Measurements from ENCODE around the gene MEF2A. TPM values are rescaled to one million over a fixed set of nuclear protein-coding genes. Genes with fewer than 3 reads are reported as not detected.

The MEF2A gene
- polyA plus RNA-seq, 1 experiment: 34.3 TPM

DNA sequence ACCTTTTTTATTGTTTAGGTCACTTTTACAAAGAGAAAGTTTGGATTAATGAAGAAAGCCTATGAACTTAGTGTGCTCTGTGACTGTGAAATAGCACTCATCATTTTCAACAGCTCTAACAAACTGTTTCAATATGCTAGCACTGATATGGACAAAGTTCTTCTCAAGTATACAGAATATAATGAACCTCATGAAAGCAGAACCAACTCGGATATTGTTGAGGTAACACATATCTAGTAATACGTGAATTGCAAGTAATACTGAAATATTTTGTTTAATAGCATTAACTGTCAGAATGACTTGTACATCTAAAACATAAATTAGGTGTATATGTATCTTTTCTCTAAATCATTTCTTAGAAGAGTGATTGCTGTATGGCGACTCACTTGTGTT is 79.8 kb downstream of the MEF2A start:
- ChIA-PET CTCF (interaction anchor here (1.1 kb wide), 1 partner anchor 24 kb away, joined by 4 read pairs; no protein-coding TSS in a partner anchor), POLR2A (no interaction called here)
- no peaks in the 10 kb centered on the region for H3K27me3 ChIP-seq (ENCODE audit: control insufficient read depth, insufficient read depth, low read length)
- no peak overlapping the region for H3K4me3 ChIP-seq (ENCODE audit: low read depth, low read length)
- no peak for DNase-seq (ENCODE audit: low read depth)
- H3K36me3 ChIP-seq (ENCODE audit: control insufficient read depth, insufficient read depth, low read length): peaks cover 2% of the 10 kb centered on the region; the same call in 1 of the 2 replicates
- TF ChIP-seq, protein P1, sequence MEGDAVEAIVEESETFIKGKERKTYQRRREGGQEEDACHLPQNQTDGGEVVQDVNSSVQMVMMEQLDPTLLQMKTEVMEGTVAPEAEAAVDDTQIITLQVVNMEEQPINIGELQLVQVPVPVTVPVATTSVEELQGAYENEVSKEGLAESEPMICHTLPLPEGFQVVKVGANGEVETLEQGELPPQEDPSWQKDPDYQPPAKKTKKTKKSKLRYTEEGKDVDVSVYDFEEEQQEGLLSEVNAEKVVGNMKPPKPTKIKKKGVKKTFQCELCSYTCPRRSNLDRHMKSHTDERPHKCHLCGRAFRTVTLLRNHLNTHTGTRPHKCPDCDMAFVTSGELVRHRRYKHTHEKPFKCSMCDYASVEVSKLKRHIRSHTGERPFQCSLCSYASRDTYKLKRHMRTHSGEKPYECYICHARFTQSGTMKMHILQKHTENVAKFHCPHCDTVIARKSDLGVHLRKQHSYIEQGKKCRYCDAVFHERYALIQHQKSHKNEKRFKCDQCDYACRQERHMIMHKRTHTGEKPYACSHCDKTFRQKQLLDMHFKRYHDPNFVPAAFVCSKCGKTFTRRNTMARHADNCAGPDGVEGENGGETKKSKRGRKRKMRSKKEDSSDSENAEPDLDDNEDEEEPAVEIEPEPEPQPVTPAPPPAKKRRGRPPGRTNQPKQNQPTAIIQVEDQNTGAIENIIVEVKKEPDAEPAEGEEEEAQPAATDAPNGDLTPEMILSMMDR (IDR thresholded peaks at IDR 0.05; ENCODE audit: insufficient read depth, low read depth, low read length): no peak

DNA sequence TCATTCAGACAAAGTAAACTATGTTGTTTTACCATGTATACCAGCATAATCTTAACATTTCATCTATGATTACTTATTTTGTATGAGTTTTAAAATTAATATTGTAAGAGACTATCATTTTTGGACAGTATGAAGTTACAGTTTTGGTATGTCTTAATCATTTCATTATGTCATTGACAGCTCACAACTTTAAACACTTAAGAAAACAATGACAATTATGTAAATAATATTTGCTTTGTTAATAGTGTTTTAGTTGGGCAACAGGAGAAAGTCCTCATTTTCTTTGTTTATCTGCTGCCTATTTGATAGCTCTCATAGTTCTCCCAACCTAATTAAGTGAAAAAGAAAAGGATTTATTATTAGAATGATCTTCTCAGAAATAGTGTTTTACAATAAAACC is 80.2 kb downstream of the MEF2A start:
- DNase-seq (ENCODE audit: low read depth): no peak
- TF ChIP-seq, protein P1 (IDR thresholded peaks at IDR 0.05; ENCODE audit: insufficient read depth, low read depth, low read length): no peak
- ChIA-PET CTCF (interaction anchor here (1.1 kb wide), 1 partner anchor 25 kb away, joined by 4 read pairs; no protein-coding TSS in a partner anchor), POLR2A (no interaction called here)
- no peak overlapping the region for H3K4me3 ChIP-seq (ENCODE audit: low read depth, low read length)
- H3K36me3 ChIP-seq (ENCODE audit: control insufficient read depth, insufficient read depth, low read length): peaks cover 2% of the 10 kb centered on the region; the same call in 1 of the 2 replicates
- H3K27me3 ChIP-seq (ENCODE audit: control insufficient read depth, insufficient read depth, low read length): no peaks in the 10 kb centered on the region

DNA sequence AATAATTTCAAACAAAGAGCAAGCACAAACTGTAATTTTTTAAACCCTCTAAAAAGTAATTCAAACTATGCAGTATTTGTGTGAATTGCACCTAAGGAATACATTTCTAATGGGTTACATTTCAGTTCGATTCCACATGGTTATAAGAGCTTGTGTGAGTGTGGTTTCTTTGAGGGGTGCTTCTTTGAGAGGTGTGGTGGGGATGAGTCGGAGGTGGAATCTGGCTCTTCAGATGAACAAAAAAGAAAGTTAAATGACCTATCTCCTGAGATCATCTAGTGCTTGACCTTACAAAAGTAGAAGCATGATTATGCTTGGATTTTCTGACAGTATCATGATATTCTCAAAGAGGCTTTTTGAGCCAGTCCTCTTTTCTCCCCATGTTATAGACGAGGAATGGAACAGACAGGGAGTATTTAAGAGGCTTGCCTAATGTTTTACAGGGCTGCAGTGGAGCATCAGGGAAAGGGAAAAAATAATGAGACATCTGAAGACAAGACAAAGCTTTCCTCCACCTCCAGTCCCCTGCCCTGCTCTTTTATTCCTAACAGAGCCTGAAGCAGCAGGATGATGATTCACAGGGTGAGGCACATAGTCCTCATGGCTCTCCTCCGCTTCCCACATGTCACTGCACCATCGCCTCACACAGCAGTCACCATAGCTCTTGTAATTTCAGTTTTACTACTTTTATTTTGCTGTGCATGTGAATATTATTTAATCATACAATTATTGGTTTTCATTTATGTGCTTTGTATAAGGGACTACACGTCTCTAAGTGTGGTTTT is 85.4 kb downstream of the MEF2A start:
- Histone ChIP-seq H3K4me3 (ENCODE audit: low read depth, low read length) (no peak overlapping the region), H3K36me3 (ENCODE audit: control insufficient read depth, insufficient read depth, low read length) (no peaks in the 10 kb centered on the region; the same call in 1 of the 2 replicates), H3K27me3 (ENCODE audit: control insufficient read depth, insufficient read depth, low read length) (no peaks in the 10 kb centered on the region)
- DNase-seq (ENCODE audit: low read depth): peak; percentile 19
- TF ChIP-seq, protein P1 (IDR thresholded peaks at IDR 0.05; ENCODE audit: insufficient read depth, low read depth, low read length): no peak
- ChIA-PET POLR2A (no interaction called here), CTCF (interaction anchor here (1.0 kb wide), 1 partner anchor 35 kb away, joined by 5 read pairs; no protein-coding TSS in a partner anchor)

DNA sequence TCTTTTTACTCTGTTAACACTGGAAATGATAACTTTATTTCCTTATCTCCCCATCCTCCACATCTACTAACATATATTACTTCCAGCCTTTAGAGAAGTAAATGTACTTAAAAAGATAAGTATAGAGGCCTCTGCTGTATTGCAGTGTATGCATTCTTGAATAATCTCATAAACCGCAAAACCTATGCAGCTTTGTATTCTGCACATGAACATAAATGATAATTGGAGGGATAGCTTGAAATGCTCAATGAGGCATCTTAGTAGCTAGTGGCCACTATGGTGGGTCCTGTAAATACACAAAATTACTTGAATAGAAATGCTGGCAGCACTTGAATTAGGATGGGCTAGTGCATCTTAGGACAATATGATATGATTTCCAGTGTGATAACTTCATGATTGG is 90.4 kb downstream of the MEF2A start:
- TF ChIP-seq, protein P1 (IDR thresholded peaks at IDR 0.05; ENCODE audit: insufficient read depth, low read depth, low read length): no peak
- DNase-seq (ENCODE audit: low read depth): no peak
- no peaks in the 10 kb centered on the region; the same call in 1 of the 2 replicates for H3K36me3 ChIP-seq (ENCODE audit: control insufficient read depth, insufficient read depth, low read length)
- ChIA-PET POLR2A (no interaction called here), CTCF (no interaction called here)
- H3K27me3 ChIP-seq (ENCODE audit: control insufficient read depth, insufficient read depth, low read length): no peaks in the 10 kb centered on the region
- H3K4me3 ChIP-seq (ENCODE audit: low read depth, low read length): no peak overlapping the region

DNA sequence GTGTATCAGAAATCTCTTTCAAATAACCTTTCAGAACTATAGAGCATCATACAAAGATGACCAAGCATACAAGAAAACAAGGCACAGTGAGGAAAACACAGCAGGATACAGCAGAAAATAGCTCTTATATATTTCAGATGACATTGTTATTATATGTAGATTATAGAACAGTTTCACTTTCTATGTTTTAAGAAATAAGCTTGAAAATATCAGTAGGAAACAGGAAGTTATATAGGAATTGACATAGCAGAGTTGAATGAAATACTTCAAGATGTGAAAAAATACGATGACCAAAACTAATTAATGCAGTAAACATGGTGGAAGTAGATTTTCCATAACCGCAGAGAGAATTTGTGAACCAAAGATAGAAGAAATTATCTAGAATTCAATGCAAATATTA is 92.2 kb downstream of the MEF2A start:
- TF ChIP-seq, protein P1 (IDR thresholded peaks at IDR 0.05; ENCODE audit: insufficient read depth, low read depth, low read length): no peak
- CTCF ChIA-PET: no interaction called here
- DNase-seq (ENCODE audit: low read depth): no peak
- no peaks in the 10 kb centered on the region for H3K27me3 ChIP-seq (ENCODE audit: control insufficient read depth, insufficient read depth, low read length)
- no peak overlapping the region for H3K4me3 ChIP-seq (ENCODE audit: low read depth, low read length)
- H3K36me3 ChIP-seq (ENCODE audit: control insufficient read depth, insufficient read depth, low read length): no peaks in the 10 kb centered on the region
- POLR2A ChIA-PET: no interaction called here

Measured in BJ (cell line).